Activated naive CD4-positive, alpha-beta T cell treated with anti-CD3 and anti-CD28 coated beads, Interleukin-2, amount 50 U/mL, for 24 hours (primary cell): ENCODE data around the gene ANTXRL.
"Not testable (repeated sequence)": the region's sequence is repeated elsewhere in the genome, so short reads cannot be mapped to it uniquely, and the experiment has no call there.

ENCODE experiments used
- H3K27ac Mint-ChIP-seq: one replicate; pipeline ENCODE4 v1.8.0; 2021; ENCODE audit warnings: mild to moderate bottlenecking, mixed read lengths
- H3K27me3 Mint-ChIP-seq: one replicate; pipeline ENCODE4 v1.8.0; 2021; ENCODE audit warnings: mixed read lengths
- H3K36me3 Mint-ChIP-seq: one replicate; pipeline ENCODE4 v1.8.0; 2021; ENCODE audit warnings: mixed read lengths
- H3K4me1 Mint-ChIP-seq: one replicate; pipeline ENCODE4 v1.8.0; 2021; ENCODE audit warnings: mixed read lengths
- H3K4me3 Mint-ChIP-seq: one replicate; pipeline ENCODE4 v1.8.0; 2021; ENCODE audit warnings: mild to moderate bottlenecking, mixed read lengths
- H3K9me3 Mint-ChIP-seq: one replicate; pipeline ENCODE4 v1.8.0; 2021; ENCODE audit warnings: mixed read lengths

The ANTXRL gene

GRCh38 chr10:46293832-46294640, 7.2 kb downstream of the ANTXRL start:
- no peak overlapping the region for H3K4me3 Mint-ChIP-seq
- H3K4me1 Mint-ChIP-seq, result peaks cover 13% of the 10 kb centered on the region
- no peaks in the 10 kb centered on the region for H3K36me3 Mint-ChIP-seq
- no peak overlapping the region for H3K27ac Mint-ChIP-seq
- no peaks in the 10 kb centered on the region for H3K9me3 Mint-ChIP-seq
- no peaks in the 10 kb centered on the region for H3K27me3 Mint-ChIP-seq

GRCh38 chr10:46294641-46295220, 7.9 kb downstream of the ANTXRL start:
- Mint-ChIP-seq H3K9me3 (no peaks in the 10 kb centered on the region), H3K4me3 (no peak overlapping the region), H3K4me1 (peaks cover 20% of the 10 kb centered on the region), H3K36me3 (no peaks in the 10 kb centered on the region), H3K27ac (no peak overlapping the region), H3K27me3 (no peaks in the 10 kb centered on the region)

GRCh38 chr10:46295350-46296010, 8.7 kb downstream of the ANTXRL start:
- H3K9me3 Mint-ChIP-seq, H3K4me3 Mint-ChIP-seq, H3K36me3 Mint-ChIP-seq, H3K27me3 Mint-ChIP-seq, H3K27ac Mint-ChIP-seq: not testable (repeated sequence)
- peaks cover 24% of the 10 kb centered on the region for H3K4me1 Mint-ChIP-seq

- peaks cover 28% of the 10 kb centered on the region for H3K4me1 Mint-ChIP-seq
- not testable (repeated sequence) for H3K9me3 Mint-ChIP-seq, H3K27ac Mint-ChIP-seq, H3K27me3 Mint-ChIP-seq, H3K36me3 Mint-ChIP-seq, H3K4me3 Mint-ChIP-seq
These were observed 9.3 kb downstream of the ANTXRL start for GRCh38 chr10:46296086-46296485.

GRCh38 chr10:46296641-46297141, 9.9 kb downstream of the ANTXRL start:
- Mint-ChIP-seq H3K36me3 (no peaks in the 10 kb centered on the region), H3K27ac (no peak overlapping the region), H3K4me3 (no peak overlapping the region), H3K27me3 (no peaks in the 10 kb centered on the region), H3K9me3 (no peaks in the 10 kb centered on the region), H3K4me1 (peaks cover 28% of the 10 kb centered on the region)

- H3K9me3 Mint-ChIP-seq, result no peaks in the 10 kb centered on the region
- H3K27me3 Mint-ChIP-seq, result no peaks in the 10 kb centered on the region
- no peak overlapping the region for H3K27ac Mint-ChIP-seq
- H3K4me3 Mint-ChIP-seq, result peak overlapping the region; percentile 30
- H3K4me1 Mint-ChIP-seq, result peaks cover 28% of the 10 kb centered on the region
- H3K36me3 Mint-ChIP-seq, result no peaks in the 10 kb centered on the region
These were observed 10.8 kb downstream of the ANTXRL start for GRCh38 chr10:46297406-46298204.

GRCh38 chr10:46298477-46299285, 11.9 kb downstream of the ANTXRL start:
- H3K27me3 Mint-ChIP-seq, result no peaks in the 10 kb centered on the region
- no peak overlapping the region for H3K4me3 Mint-ChIP-seq
- H3K27ac Mint-ChIP-seq, result no peak overlapping the region
- H3K36me3 Mint-ChIP-seq, result no peaks in the 10 kb centered on the region
- peaks cover 28% of the 10 kb centered on the region for H3K4me1 Mint-ChIP-seq
- H3K9me3 Mint-ChIP-seq, result no peaks in the 10 kb centered on the region

GRCh38 chr10:46299286-46299535, 12.4 kb downstream of the ANTXRL start:
- Mint-ChIP-seq H3K4me1 (peaks cover 28% of the 10 kb centered on the region), H3K9me3 (no peaks in the 10 kb centered on the region), H3K27ac (no peak overlapping the region), H3K27me3 (no peaks in the 10 kb centered on the region), H3K4me3 (no peak overlapping the region), H3K36me3 (no peaks in the 10 kb centered on the region)

GRCh38 chr10:46299536-46300369, 13.0 kb downstream of the ANTXRL start:
- no peaks in the 10 kb centered on the region for H3K36me3 Mint-ChIP-seq
- no peaks in the 10 kb centered on the region for H3K9me3 Mint-ChIP-seq
- H3K27ac Mint-ChIP-seq, result no peak overlapping the region
- H3K4me1 Mint-ChIP-seq, result peaks cover 28% of the 10 kb centered on the region
- H3K27me3 Mint-ChIP-seq, result no peaks in the 10 kb centered on the region
- H3K4me3 Mint-ChIP-seq, result no peak overlapping the region

GRCh38 chr10:46300370-46300711, 13.5 kb downstream of the ANTXRL start:
- H3K4me3 Mint-ChIP-seq, H3K27me3 Mint-ChIP-seq, H3K36me3 Mint-ChIP-seq, H3K9me3 Mint-ChIP-seq, H3K27ac Mint-ChIP-seq: not testable (repeated sequence)
- H3K4me1 Mint-ChIP-seq, result peaks cover 28% of the 10 kb centered on the region

- H3K36me3 Mint-ChIP-seq, result no peaks in the 10 kb centered on the region
- H3K27me3 Mint-ChIP-seq, result no peaks in the 10 kb centered on the region
- H3K9me3 Mint-ChIP-seq, result no peaks in the 10 kb centered on the region
- peaks cover 28% of the 10 kb centered on the region for H3K4me1 Mint-ChIP-seq
- H3K4me3 Mint-ChIP-seq, result no peak overlapping the region
- H3K27ac Mint-ChIP-seq, result no peak overlapping the region
These were observed 14.4 kb downstream of the ANTXRL start for GRCh38 chr10:46301056-46301645.

- H3K27me3 Mint-ChIP-seq, result no peaks in the 10 kb centered on the region
- no peaks in the 10 kb centered on the region for H3K9me3 Mint-ChIP-seq
- no peak overlapping the region for H3K4me3 Mint-ChIP-seq
- no peak overlapping the region for H3K27ac Mint-ChIP-seq
- no peaks in the 10 kb centered on the region for H3K36me3 Mint-ChIP-seq
- peaks cover 28% of the 10 kb centered on the region for H3K4me1 Mint-ChIP-seq
These were observed 15.1 kb downstream of the ANTXRL start for GRCh38 chr10:46301721-46302479.

- H3K27me3 Mint-ChIP-seq, H3K4me3 Mint-ChIP-seq, H3K9me3 Mint-ChIP-seq, H3K27ac Mint-ChIP-seq, H3K36me3 Mint-ChIP-seq: not testable (repeated sequence)
- peaks cover 27% of the 10 kb centered on the region for H3K4me1 Mint-ChIP-seq
These were observed 16.1 kb downstream of the ANTXRL start for GRCh38 chr10:46302765-46303352.
